GM19455 (cell line): ENCODE results near the gene ARHGAP21.
A peak's percentile ranks its signal among the peaks of the same experiment; 100 is the strongest.

Source experiments
- ATAC-seq: cut with Tn5 transposase; IDR thresholded peaks from one replicate; pipeline ENCODE4 v1.9.1; 2021; ENCODE audit not compliant: unreplicated experiment

ARHGAP21 gene

GRCh38 chr10:24722676-24723385 lies 856 bp downstream of the ARHGAP21 start:
- peak; percentile 36 for ATAC-seq

- no peak for ATAC-seq
Measured at GRCh38 chr10:24722131-24722675, 1.5 kb downstream of the ARHGAP21 start.

GRCh38 chr10:24721229-24722106 lies 2.2 kb downstream of the ARHGAP21 start:
- no peak for ATAC-seq

- ATAC-seq: no peak
Measured at GRCh38 chr10:24720096-24720495, 3.6 kb downstream of the ARHGAP21 start.

GRCh38 chr10:24718031-24718855 lies 5.4 kb downstream of the ARHGAP21 start:
- no peak for ATAC-seq

- no peak for ATAC-seq
Measured at GRCh38 chr10:24716295-24716694, 7.4 kb downstream of the ARHGAP21 start.

- no peak for ATAC-seq
Measured at GRCh38 chr10:24715246-24715769, 8.4 kb downstream of the ARHGAP21 start.

- no peak for ATAC-seq
Measured at GRCh38 chr10:24713086-24713485, 10.6 kb downstream of the ARHGAP21 start.

- ATAC-seq: no peak
Measured at GRCh38 chr10:24711465-24711864, 12.2 kb downstream of the ARHGAP21 start.

GRCh38 chr10:24708081-24708480 lies 15.6 kb downstream of the ARHGAP21 start:
- ATAC-seq: no peak

GRCh38 chr10:24707445-24707844 lies 16.2 kb downstream of the ARHGAP21 start:
- no peak for ATAC-seq

- ATAC-seq: no peak
Measured at GRCh38 chr10:24706479-24707118, 17.1 kb downstream of the ARHGAP21 start.

- ATAC-seq: no peak
Measured at GRCh38 chr10:24703700-24704099, 20.0 kb downstream of the ARHGAP21 start.

- peak; percentile 94 for ATAC-seq
Measured at GRCh38 chr10:24701447-24701846, 22.2 kb downstream of the ARHGAP21 start.

GRCh38 chr10:24700948-24701347 lies 22.7 kb downstream of the ARHGAP21 start:
- no peak for ATAC-seq

GRCh38 chr10:24698270-24698669 lies 25.4 kb downstream of the ARHGAP21 start:
- no peak for ATAC-seq

- ATAC-seq: no peak
Measured at GRCh38 chr10:24697080-24697479, 26.6 kb downstream of the ARHGAP21 start.

GRCh38 chr10:24695452-24695851 lies 28.2 kb downstream of the ARHGAP21 start:
- ATAC-seq: no peak

- no peak for ATAC-seq
Measured at GRCh38 chr10:24694086-24694485, 29.6 kb downstream of the ARHGAP21 start.

GRCh38 chr10:24690961-24691512 lies 32.6 kb downstream of the ARHGAP21 start:
- no peak for ATAC-seq
